Peyer's patch (tissue), 4 donors: Measurements from ENCODE around the gene CACNA2D1.

Source experiments
- POLR2A ChIP-seq, 2 donors: fragments of 450-650 bp; IDR thresholded peaks; one replicate each; pipeline ENCODE4 v1.5.1; 2017; ENCODE audit warnings: antibody characterized with exemption in 2 of 2, mild to moderate bottlenecking in 2 of 2, moderate library complexity in 2 of 2
- TF ChIP-seq, protein P1 (sequence below), 6 experiments: fragments of 450-650 bp in 4 of 6; fragments of 200-600 bp in 2 of 6; sonication (generic) in 1 of 6; IDR thresholded peaks; one replicate each; pipeline ENCODE4 v1.5.1; 2017 to 2019; ENCODE audit warnings: antibody characterized with exemption in 6 of 6, mild to moderate bottlenecking in 3 of 6, moderate library complexity in 1 of 6

DNA sequence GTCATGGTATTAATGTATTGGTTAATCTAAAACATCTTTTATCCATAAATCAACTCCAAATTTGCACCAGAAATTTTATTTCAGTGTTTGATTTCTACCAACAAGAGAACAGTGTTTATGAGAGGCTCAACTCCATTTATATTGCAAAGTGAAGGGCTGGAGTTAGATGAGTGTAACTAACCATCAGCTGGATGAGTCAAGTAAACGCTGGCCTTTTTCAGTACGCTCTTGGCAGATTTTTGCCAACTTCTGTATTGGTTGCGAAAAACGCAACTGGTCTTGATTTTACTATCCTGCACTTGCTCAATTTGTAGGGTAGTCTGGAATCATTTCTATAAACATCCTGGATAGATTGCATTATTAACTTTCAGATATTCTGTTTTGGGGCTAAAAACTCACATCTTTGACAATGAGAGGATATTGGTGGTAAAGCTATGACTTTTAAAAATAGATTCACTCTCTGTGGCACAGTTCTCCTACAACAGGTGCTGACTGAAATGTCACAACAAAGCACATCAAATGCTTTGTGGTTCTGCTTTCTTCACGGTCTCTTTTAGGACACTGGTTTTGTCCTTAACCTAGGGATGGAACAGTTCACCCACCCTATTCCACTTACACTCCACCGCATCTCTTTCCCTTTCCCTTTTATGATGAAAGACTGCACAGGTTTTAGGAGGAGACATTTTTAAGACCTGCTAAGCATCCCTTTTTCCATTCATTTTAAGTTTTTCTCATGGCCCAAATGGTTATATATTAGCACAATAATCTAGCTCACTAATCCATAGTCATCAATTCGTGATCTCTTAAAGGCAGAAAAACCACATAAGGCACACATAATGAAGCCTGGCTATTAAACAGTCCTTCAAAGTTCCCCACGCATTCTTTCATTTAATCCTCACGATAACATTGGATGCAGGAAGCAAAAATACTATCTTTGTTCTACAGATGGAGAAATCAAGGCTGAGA lies 12.8 kb downstream of the CACNA2D1 start:
- TF ChIP-seq, protein P1, sequence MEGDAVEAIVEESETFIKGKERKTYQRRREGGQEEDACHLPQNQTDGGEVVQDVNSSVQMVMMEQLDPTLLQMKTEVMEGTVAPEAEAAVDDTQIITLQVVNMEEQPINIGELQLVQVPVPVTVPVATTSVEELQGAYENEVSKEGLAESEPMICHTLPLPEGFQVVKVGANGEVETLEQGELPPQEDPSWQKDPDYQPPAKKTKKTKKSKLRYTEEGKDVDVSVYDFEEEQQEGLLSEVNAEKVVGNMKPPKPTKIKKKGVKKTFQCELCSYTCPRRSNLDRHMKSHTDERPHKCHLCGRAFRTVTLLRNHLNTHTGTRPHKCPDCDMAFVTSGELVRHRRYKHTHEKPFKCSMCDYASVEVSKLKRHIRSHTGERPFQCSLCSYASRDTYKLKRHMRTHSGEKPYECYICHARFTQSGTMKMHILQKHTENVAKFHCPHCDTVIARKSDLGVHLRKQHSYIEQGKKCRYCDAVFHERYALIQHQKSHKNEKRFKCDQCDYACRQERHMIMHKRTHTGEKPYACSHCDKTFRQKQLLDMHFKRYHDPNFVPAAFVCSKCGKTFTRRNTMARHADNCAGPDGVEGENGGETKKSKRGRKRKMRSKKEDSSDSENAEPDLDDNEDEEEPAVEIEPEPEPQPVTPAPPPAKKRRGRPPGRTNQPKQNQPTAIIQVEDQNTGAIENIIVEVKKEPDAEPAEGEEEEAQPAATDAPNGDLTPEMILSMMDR (IDR thresholded peaks at IDR 0.05): no peak
- no peak for TF ChIP-seq POLR2A (IDR thresholded peaks at IDR 0.05)
